ENCODE data around the gene FAM171A2.

GRCh38 chr17:44367231-44367979 is 3.8 kb upstream of the FAM171A2 start:
- TF ChIP-seq CTCF (IDR thresholded peaks at IDR 0.05 in 4 of 5, conservative IDR thresholded peaks at IDR 0.05 in 1 of 5) (no peak), POLR2A (IDR thresholded peaks at IDR 0.05) (no peak)

Data from gastrocnemius medialis (tissue), 4 donors.